HG02840 (cell line): ENCODE data around the gene HUS1.
"Not testable (repeated sequence)": the region's sequence is repeated elsewhere in the genome, so short reads cannot be mapped to it uniquely, and the experiment has no call there.

Experiments used
- ATAC-seq: cut with Tn5 transposase; IDR thresholded peaks from one replicate; pipeline ENCODE4 v1.9.1; 2021; ENCODE audit warnings: mild to moderate bottlenecking, moderate library complexity, moderate number of reproducible peaks; ENCODE audit not compliant: unreplicated experiment, low FRiP score

The HUS1 gene

GRCh38 chr7:47931005-47932004 lies 48.1 kb downstream of the HUS1 start:
- ATAC-seq: no peak

GRCh38 chr7:47924266-47924665 lies 55.1 kb downstream of the HUS1 start:
- no peak for ATAC-seq

DNA sequence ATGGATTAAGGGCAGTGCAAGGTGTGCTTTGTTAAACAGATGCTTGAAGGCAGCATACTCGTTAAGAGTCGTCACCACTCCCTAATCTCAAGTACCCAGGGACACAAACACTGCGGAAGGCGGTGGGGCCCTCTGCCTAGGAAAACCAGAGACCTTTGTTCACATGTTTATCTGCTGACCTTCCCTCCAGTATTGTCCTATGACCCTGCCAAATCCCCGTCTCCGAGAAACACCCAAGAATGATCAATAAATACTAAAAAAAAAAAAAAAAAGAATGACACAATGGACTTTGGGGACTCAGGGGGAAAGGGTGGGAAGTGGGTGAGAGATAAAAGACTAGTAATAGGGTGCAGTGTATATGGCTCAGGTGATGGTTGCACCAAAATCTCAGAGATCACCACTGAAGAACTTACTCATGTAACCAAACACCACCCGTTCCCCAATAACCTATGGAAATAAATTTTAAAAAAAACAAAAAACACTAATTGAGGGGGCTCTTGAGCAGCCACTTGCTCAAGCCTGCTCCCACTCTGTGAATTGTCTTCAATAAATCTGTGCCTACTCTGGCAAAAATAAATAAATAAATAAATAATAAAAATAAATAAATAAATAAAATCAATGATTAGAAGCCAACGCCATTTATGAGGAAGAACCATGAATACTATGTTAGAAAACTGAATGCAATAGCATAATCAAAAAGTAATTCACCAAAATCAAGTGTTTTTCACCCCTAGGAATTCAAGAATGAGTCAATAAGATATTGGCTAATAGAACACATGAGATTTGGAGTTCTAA lies 56.1 kb downstream of the HUS1 start:
- not testable (repeated sequence) for ATAC-seq

- ATAC-seq: not testable (repeated sequence)
Observed at GRCh38 chr7:47916514-47916913, 62.9 kb downstream of the HUS1 start.

DNA sequence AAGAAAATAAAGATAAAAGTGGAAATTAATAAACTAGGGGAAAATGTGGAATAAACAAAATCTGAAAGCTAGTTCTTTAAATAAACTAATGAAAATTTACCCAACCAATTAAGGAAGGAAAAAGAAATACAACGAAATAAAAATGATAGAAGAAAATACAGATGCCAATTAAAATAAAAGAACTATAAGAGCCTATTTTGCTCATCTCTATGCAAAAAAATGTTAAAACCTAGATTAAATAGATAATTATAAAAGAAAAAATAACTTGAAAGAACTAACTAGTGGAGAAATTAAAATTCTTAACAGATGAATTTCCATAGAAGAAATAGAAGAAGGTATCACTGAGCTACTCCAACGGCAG lies 63.8 kb downstream of the HUS1 start:
- ATAC-seq: no peak

GRCh38 chr7:47914717-47915615 lies 64.4 kb downstream of the HUS1 start:
- no peak for ATAC-seq
